Stimulated activated CD8-positive, alpha-beta memory T cell treated with anti-CD3 and anti-CD28 coated beads, Interleukin-4, amount 100 ng/mL, for 48 hours (primary cell): ENCODE measurements around the gene CDPF1.
A peak's percentile ranks its signal among the peaks of the same experiment; 100 is the strongest.
"Not testable (repeated sequence)": the region's sequence is repeated elsewhere in the genome, so short reads cannot be mapped to it uniquely, and the experiment has no call there.

Source experiments
- DNase-seq: peaks from one replicate; pipeline ENCODE4 v3.0.0-alpha.2; 2020

Gene CDPF1

GRCh38 chr22:46281866-46282678 lies 32.0 kb upstream of the CDPF1 start:
- DNase-seq = no peak

- DNase-seq = no peak
These were observed 31.0 kb upstream of the CDPF1 start for GRCh38 chr22:46280999-46281623.

- DNase-seq = no peak
These were observed 30.1 kb upstream of the CDPF1 start for GRCh38 chr22:46280063-46280817.

GRCh38 chr22:46278656-46279645 lies 28.9 kb upstream of the CDPF1 start:
- DNase-seq = no peak

GRCh38 chr22:46276563-46276962 lies 26.5 kb upstream of the CDPF1 start:
- no peak for DNase-seq

GRCh38 chr22:46275455-46276122 lies 25.5 kb upstream of the CDPF1 start:
- DNase-seq = no peak

- no peak for DNase-seq
These were observed 24.3 kb upstream of the CDPF1 start for GRCh38 chr22:46274381-46274780.

GRCh38 chr22:46273432-46274148 lies 23.5 kb upstream of the CDPF1 start:
- no peak for DNase-seq

- no peak for DNase-seq
These were observed 22.8 kb upstream of the CDPF1 start for GRCh38 chr22:46272762-46273431.

GRCh38 chr22:46272196-46272595 lies 22.1 kb upstream of the CDPF1 start:
- no peak for DNase-seq

GRCh38 chr22:46269564-46269963 lies 19.5 kb upstream of the CDPF1 start:
- DNase-seq = no peak

- peak; percentile 64 for DNase-seq
These were observed 17.6 kb upstream of the CDPF1 start, which contains the start of gene TTC38 for GRCh38 chr22:46267431-46268279. Gene TTC38, plus strand, starts transcription at chr22:46268008. Its CDS starts 32 bp downstream, at chr22:46268040.

GRCh38 chr22:46265627-46266026 lies 15.5 kb upstream of the CDPF1 start:
- not testable (repeated sequence) for DNase-seq

GRCh38 chr22:46264520-46264919 lies 14.4 kb upstream of the CDPF1 start:
- DNase-seq = not testable (repeated sequence)

- no peak for DNase-seq
These were observed 13.1 kb upstream of the CDPF1 start, which contains the start of gene PKDREJ for GRCh38 chr22:46263216-46263590. Gene PKDREJ, minus strand, starts transcription at chr22:46263343. Its CDS starts 21 bp downstream, at chr22:46263322.

- peak; percentile 64 for DNase-seq
These were observed 12.5 kb upstream of the CDPF1 start for GRCh38 chr22:46262449-46263215.

- DNase-seq = no peak
These were observed 9.9 kb upstream of the CDPF1 start for GRCh38 chr22:46260038-46260437.

GRCh38 chr22:46259374-46259773 lies 9.3 kb upstream of the CDPF1 start:
- DNase-seq = no peak
